ENCODE measurements around the gene COL6A2. TPM values are rescaled to one million over a fixed set of nuclear protein-coding genes. Genes with fewer than 3 reads are reported as not detected.
"Not testable (repeated sequence)": the region's sequence is repeated elsewhere in the genome, so short reads cannot be mapped to it uniquely, and the experiment has no call there.

Gene COL6A2
- total RNA-seq, 4 donors from 2014 or later = 88.9 to 150 (median 126) TPM

DNA sequence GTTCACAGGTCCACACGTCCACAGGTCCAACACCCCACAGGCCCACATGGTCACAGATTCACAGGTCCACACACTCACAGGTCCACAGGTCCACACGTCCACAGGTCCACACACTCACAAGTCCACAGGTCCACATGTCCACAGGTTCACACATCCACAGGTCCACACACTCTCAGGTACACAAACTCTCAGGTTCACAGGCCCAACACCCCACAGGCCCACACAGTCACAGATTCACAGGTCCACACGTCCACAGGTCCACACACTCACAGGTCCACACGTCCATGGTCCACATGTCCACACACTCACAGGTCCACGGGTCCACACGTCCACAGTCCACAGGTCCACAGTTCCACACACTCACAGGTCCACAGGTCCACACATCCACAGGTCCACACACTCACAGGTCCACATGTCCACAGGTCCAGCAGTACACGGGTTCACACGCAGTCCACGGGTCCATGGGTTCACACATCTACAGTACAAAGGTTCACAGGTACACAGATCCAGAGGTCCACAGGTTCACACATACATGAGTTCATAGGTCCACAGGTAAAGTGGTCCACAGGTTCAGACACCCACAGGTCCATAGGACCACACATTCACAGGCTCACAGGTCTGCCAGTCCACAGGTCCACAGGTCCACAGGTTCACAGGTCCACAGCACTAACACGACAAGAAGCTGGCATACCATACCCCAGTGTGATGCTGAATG, 39.3 kb upstream of the COL6A2 start:
- Histone ChIP-seq H3K36me3 (no peaks in the 10 kb centered on the region), H3K9me3 (peaks cover 3% of the 10 kb centered on the region), H3K27me3 (peaks cover 6% of the 10 kb centered on the region), H3K4me3 (no peak overlapping the region), H3K4me1 (peaks cover 50% of the 10 kb centered on the region), H3K27ac (peak overlapping the region; percentile 24)
- TF ChIP-seq POLR2AphosphoS5 (IDR thresholded peaks at IDR 0.05) (no peak), EP300 (IDR thresholded peaks at IDR 0.05) (no peak), POLR2A (IDR thresholded peaks at IDR 0.05) (no peak)
- TF ChIP-seq, protein P1, sequence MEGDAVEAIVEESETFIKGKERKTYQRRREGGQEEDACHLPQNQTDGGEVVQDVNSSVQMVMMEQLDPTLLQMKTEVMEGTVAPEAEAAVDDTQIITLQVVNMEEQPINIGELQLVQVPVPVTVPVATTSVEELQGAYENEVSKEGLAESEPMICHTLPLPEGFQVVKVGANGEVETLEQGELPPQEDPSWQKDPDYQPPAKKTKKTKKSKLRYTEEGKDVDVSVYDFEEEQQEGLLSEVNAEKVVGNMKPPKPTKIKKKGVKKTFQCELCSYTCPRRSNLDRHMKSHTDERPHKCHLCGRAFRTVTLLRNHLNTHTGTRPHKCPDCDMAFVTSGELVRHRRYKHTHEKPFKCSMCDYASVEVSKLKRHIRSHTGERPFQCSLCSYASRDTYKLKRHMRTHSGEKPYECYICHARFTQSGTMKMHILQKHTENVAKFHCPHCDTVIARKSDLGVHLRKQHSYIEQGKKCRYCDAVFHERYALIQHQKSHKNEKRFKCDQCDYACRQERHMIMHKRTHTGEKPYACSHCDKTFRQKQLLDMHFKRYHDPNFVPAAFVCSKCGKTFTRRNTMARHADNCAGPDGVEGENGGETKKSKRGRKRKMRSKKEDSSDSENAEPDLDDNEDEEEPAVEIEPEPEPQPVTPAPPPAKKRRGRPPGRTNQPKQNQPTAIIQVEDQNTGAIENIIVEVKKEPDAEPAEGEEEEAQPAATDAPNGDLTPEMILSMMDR (IDR thresholded peaks at IDR 0.05) = no peak
- DNase-seq (ENCODE audit: low spot score in 2 of 2) = no peak
- 89% methylated on average over 10 of the region's 10 CpGs for WGBS

DNA sequence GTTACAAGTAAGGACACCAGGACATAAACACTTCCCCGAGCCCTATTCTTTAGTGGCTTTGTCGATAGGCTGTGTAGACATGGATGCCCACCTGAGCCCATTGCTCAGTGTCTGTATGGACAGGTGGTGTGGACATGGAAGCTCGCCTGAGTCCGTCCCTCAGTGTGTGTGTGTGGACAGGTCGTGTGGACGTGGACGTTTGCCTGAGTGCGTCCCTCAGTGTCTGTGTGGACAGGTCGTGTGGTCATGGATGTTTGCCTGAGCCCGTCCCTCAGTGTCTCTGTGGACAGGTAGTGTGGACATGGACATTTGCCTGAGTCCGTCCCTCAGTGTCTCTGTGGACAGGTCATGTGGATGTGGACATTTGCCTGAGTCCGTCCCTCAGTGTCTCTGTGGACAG, 38.7 kb upstream of the COL6A2 start:
- no peak for DNase-seq (ENCODE audit: low spot score in 2 of 2)
- H3K27me3 ChIP-seq = peaks cover 6% of the 10 kb centered on the region
- no peaks in the 10 kb centered on the region for H3K36me3 ChIP-seq
- peaks cover 3% of the 10 kb centered on the region for H3K9me3 ChIP-seq
- peak overlapping the region; percentile 24 for H3K27ac ChIP-seq
- peaks cover 44% of the 10 kb centered on the region for H3K4me1 ChIP-seq
- TF ChIP-seq EP300 (IDR thresholded peaks at IDR 0.05) (no peak), POLR2AphosphoS5 (IDR thresholded peaks at IDR 0.05) (no peak), POLR2A (IDR thresholded peaks at IDR 0.05) (no peak)
- TF ChIP-seq, protein P1 (IDR thresholded peaks at IDR 0.05) = no peak
- no peak overlapping the region for H3K4me3 ChIP-seq
- WGBS = 87% methylated on average over 12 of the region's 12 CpGs

DNA sequence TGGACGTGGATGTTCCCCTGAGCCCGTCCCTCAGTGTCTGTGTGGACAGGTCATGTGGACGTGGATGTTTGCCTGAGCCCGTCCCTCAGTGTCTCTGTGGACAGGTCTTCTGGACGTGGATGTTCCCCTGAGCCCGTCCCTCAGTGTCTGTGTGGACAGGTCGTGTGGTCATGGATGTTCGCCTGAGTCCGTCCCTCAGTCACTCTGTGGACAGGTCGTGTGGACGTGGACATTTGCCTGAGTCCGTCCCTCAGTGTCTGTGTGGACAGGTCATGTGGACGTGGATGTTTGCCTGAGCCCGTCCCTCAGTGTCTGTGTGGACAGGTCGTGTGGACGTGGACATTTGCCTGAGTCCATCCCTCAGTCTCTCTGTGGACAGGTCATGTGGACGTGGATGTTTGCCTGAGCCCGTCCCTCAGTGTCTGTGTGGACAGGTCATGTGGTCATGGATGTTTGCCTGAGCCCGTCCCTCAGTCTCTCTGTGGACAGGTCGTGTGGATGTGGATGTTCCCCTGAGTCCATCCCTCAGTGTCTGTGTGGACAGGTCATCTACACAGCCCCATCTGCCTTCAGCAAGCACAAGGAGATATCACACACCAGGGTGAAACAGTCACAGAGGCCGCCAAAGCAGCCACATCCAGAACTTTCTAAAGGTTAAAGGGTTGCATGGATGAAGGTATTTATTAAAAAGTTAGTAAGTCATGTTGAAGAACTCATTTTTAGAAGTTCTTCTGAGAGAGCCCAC, 38.0 kb upstream of the COL6A2 start:
- DNase-seq (ENCODE audit: low spot score in 2 of 2); H3K9me3 ChIP-seq; H3K4me3 ChIP-seq; H3K36me3 ChIP-seq; H3K27me3 ChIP-seq: not testable (repeated sequence)
- WGBS = 78% methylated on average over 17 of the region's 21 CpGs
- Histone ChIP-seq H3K27ac (peak overlapping the region; percentile 86), H3K4me1 (peaks cover 44% of the 10 kb centered on the region)

DNA sequence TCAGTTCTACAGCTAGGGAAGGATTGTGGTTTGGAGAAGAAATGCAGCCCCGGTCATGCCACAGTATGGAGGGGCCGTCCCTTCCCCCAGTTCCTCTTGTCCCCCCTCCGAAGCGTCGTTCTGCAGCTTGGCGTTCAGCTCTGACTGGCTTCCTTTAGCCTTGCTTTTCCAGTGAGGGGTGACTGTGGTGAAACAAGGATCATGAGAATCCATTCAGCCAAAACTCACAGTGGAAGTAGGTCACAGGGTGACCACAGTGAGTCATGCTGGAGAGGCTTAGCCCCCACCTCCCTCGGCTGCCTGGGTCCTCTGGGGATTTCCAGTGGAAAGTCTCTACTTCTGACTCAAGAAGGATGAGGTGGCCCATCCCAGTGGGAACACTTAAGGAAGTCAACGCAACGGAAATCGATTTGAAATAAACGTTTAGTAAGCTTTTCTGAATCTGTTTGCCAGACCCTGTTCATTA, 37.3 kb upstream of the COL6A2 start:
- Histone ChIP-seq H3K4me3 (no peak overlapping the region), H3K4me1 (peaks cover 42% of the 10 kb centered on the region), H3K9me3 (peaks cover 3% of the 10 kb centered on the region), H3K27me3 (peaks cover 2% of the 10 kb centered on the region), H3K36me3 (no peaks in the 10 kb centered on the region), H3K27ac (peak overlapping the region; percentile 86)
- TF ChIP-seq POLR2AphosphoS5 (IDR thresholded peaks at IDR 0.05) (peak in 2 of 3 donors; percentile 55 to 89), POLR2A (IDR thresholded peaks at IDR 0.05) (no peak), EP300 (IDR thresholded peaks at IDR 0.05) (no peak)
- TF ChIP-seq, protein P1 (IDR thresholded peaks at IDR 0.05) = no peak
- 62% methylated on average over 11 of the region's 11 CpGs for WGBS
- DNase-seq (ENCODE audit: low spot score in 2 of 2) = peak; percentile 92 to 94

DNA sequence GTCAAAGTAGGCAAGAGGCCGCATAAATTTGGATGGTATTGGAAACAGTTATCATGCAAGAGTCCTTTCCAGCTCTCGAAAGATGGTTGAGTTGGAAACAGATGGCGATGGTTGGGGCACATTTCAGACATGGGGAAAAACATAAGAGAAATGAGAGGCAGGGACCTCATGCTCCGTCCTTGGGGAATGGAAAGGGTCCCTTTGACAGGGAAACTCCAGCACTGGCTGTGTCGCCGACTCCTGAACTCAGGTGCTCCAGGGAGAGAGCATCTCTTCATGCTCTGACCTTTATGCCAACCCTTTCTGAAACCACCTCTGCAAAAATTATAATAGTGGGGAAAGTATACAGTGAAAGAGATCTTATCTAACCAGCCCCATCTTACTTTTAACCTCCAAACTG, 36.8 kb upstream of the COL6A2 start:
- TF ChIP-seq, protein P1 (IDR thresholded peaks at IDR 0.05) = no peak
- H3K4me3 ChIP-seq = no peak overlapping the region
- H3K4me1 ChIP-seq = peaks cover 42% of the 10 kb centered on the region
- H3K27me3 ChIP-seq = peaks cover 2% of the 10 kb centered on the region
- peaks cover 3% of the 10 kb centered on the region for H3K9me3 ChIP-seq
- 74% methylated on average over 6 of the region's 6 CpGs for WGBS
- no peak for DNase-seq (ENCODE audit: low spot score in 2 of 2)
- peak overlapping the region; percentile 70 for H3K27ac ChIP-seq
- H3K36me3 ChIP-seq = no peaks in the 10 kb centered on the region

Data from suprapubic skin (tissue), 4 donors.